ENCODE results near the gene MACROD2. TPM values are rescaled to one million over a fixed set of nuclear protein-coding genes. Genes with fewer than 3 reads are reported as not detected.

The MACROD2 gene
- total and polyA plus RNA-seq, 2 of the 4 experiments (the other 2 are of a cell fraction): not detected

DNA sequence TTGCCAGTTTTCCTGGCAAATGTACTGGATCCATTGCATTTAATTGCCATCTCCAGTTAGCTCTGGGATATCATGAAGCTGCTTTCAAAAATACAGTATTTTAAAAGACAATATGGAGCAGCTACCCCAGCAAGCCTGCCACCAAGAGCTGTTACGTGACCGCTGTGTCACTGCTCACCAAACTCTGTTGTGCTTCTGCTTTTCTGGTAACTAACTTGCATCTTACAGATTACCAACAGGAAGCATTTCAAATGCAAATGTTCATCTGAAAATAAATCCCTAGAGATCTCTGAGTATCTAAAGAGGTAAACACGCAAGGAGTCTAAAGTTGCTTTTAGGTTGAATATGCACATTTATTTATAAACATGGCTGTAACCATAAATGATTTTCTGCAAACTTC is 1569.7 kb downstream of the MACROD2 start:
- ChIA-PET CTCF (no interaction called here), POLR2A (ENCODE audit: unreplicated experiment) (no interaction called here)
- dilution Hi-C loops (cut with HindIII; ENCODE audit: low sequenced_read_pairs, unreplicated experiment): no loop called here

More for the DNA sequence above, 1569.7 kb downstream of the MACROD2 start:
- Histone ChIP-seq H3K9me1 (ENCODE audit: insufficient read depth, low read length) (no peaks in the 10 kb centered on the region), H2BK20ac (ENCODE audit: low read depth, low read length) (no peak overlapping the region), H2AK9ac (replicated peaks; ENCODE audit: low read depth, low read length, poor library complexity) (no peak overlapping the region), H4K20me1 (ENCODE audit: insufficient read depth, low read length) (no peaks in the 10 kb centered on the region), H3K18ac (ENCODE audit: low read depth, low read length) (no peak overlapping the region), H2AK5ac (ENCODE audit: low read depth, low read length) (no peak overlapping the region), H2AFZ (replicated peaks; ENCODE audit: low read length, poor library complexity) (no peak overlapping the region), H3K9me3 (ENCODE audit: control insufficient read depth, insufficient read depth, low read length) (no peaks in the 10 kb centered on the region), H3K4me3 (ENCODE audit: insufficient read depth, low read depth, low read length) (no peak overlapping the region), H4K5ac (ENCODE audit: low read depth, low read length) (no peak overlapping the region), H3K14ac (replicated peaks; ENCODE audit: low read depth, low read length) (no peak overlapping the region), H3K36me3 (ENCODE audit: control insufficient read depth, insufficient read depth, low read length) (no peaks in the 10 kb centered on the region), H3K4me2 (ENCODE audit: low read depth, low read length) (no peak overlapping the region), H4K91ac (ENCODE audit: insufficient read depth, low read depth, low read length) (no peak overlapping the region), H3K27ac (ENCODE audit: insufficient read depth, low read length) (no peak overlapping the region), H4K8ac (ENCODE audit: low read depth in 2 of 2, low read length in 2 of 2) (no peak overlapping the region), H3K9ac (ENCODE audit: low read depth, low read length) (no peak overlapping the region), H3K4ac (ENCODE audit: low read depth, low read length) (no peak overlapping the region), H2BK15ac (ENCODE audit: low read depth, low read length) (no peak overlapping the region), H2BK5ac (ENCODE audit: low read depth, low read length, poor library complexity, severe bottlenecking) (no peak overlapping the region), H3K4me1 (ENCODE audit: control insufficient read depth, insufficient read depth, low read length) (no peaks in the 10 kb centered on the region), H3K23ac (ENCODE audit: low read depth, low read length) (no peak overlapping the region), H2BK120ac (ENCODE audit: low read depth, low read length) (no peak overlapping the region), H3K27me3 (ENCODE audit: control insufficient read depth, insufficient read depth, low read length) (no peaks in the 10 kb centered on the region), H3K79me1 (ENCODE audit: low read depth in 1 of 2, low read length in 2 of 2) (no peaks in the 10 kb centered on the region), H3K56ac (ENCODE audit: extremely low read depth, insufficient read depth, low read length) (no peak overlapping the region)
- ATAC-seq (ENCODE audit: low read depth): no peak
- intact Hi-C loops (cut with micrococcal nuclease): no loop called here
- TF ChIP-seq MAZ (IDR thresholded peaks at IDR 0.05; ENCODE audit: borderline replicate concordance, low read depth, low read length): no peak
- in situ Hi-C loops (cut with MboI; ENCODE audit: low sequenced_read_pairs): no loop called here
- WGBS, 2 experiments (ENCODE audit: extremely low coverage in 2 of 2, insufficient read length in 1 of 2): 67% methylated on average over 2 of the region's 3 CpGs; no CpG with 5 or more reads in 1 of the 2 experiments
- BruUV-seq (replicated peaks): no TSS peak
- no peak for DNase-seq

All from IMR-90 (cell line).